Mononuclear cell (primary cell): ENCODE data around the gene ZNF546. TPM values are rescaled to one million over a fixed set of nuclear protein-coding genes. Genes with fewer than 3 reads are reported as not detected.

ENCODE experiments used
- H3K27me3 ChIP-seq: 2 replicates; pipeline ENCODE4 v1.6.0; 2011; ENCODE audit warnings: low read length, control low read depth; ENCODE audit not compliant: insufficient read depth
- H3K4me1 ChIP-seq: 2 replicates; pipeline ENCODE4 v1.5.1; 2011; ENCODE audit warnings: mild to moderate bottlenecking, low read length, control low read depth; ENCODE audit not compliant: insufficient read depth
- H3K4me3 ChIP-seq: 2 replicates; pipeline ENCODE4 v1.5.1; 2011; ENCODE audit warnings: mild to moderate bottlenecking, low read length, moderate library complexity
- H3K9me3 ChIP-seq: 2 replicates; pipeline ENCODE4 v1.5.1; 2011; ENCODE audit warnings: low read depth, mild to moderate bottlenecking, control low read depth, low read length
- total RNA-seq: library from RNA; depleted of rRNA; stranded (reverse); fragments of >200 nt; gene quantifications from one replicate; pipeline ENCODE4 v1.2.3, GENCODE V29; 2012

ZNF546 gene
- total RNA-seq, 1 donor: 1.5 TPM

- H3K27me3 ChIP-seq: peaks cover 9% of the 10 kb centered on the region
- H3K9me3 ChIP-seq: no peaks in the 10 kb centered on the region
- H3K4me1 ChIP-seq: peaks cover 33% of the 10 kb centered on the region
- H3K4me3 ChIP-seq: peak within 1 kb of the TSS; percentile 72
Observed at GRCh38 chr19:39970675-39971379, 26.0 kb upstream of the ZNF546 start, which contains the start of gene PSMC4. TSS of gene PSMC4 (plus strand) at chr19:39971165. CDS start at chr19:39971203, 38 bp downstream.

- Histone ChIP-seq H3K9me3 (no peaks in the 10 kb centered on the region), H3K27me3 (peaks cover 9% of the 10 kb centered on the region), H3K4me1 (peaks cover 33% of the 10 kb centered on the region), H3K4me3 (peak overlapping the region; percentile 72)
Observed at GRCh38 chr19:39971380-39972035, 25.4 kb upstream of the ZNF546 start.

- Histone ChIP-seq H3K4me3 (no peak overlapping the region), H3K4me1 (peaks cover 21% of the 10 kb centered on the region), H3K27me3 (no peaks in the 10 kb centered on the region), H3K9me3 (no peaks in the 10 kb centered on the region)
Observed at GRCh38 chr19:39974377-39975155, 22.3 kb upstream of the ZNF546 start.

- no peaks in the 10 kb centered on the region for H3K4me1 ChIP-seq
- H3K9me3 ChIP-seq: peaks cover 30% of the 10 kb centered on the region
- no peak overlapping the region for H3K4me3 ChIP-seq
- no peaks in the 10 kb centered on the region for H3K27me3 ChIP-seq
Observed at GRCh38 chr19:39982883-39983282, 14.0 kb upstream of the ZNF546 start.

GRCh38 chr19:39983695-39984300, 13.1 kb upstream of the ZNF546 start:
- Histone ChIP-seq H3K4me3 (no peak overlapping the region), H3K4me1 (no peaks in the 10 kb centered on the region), H3K9me3 (peaks cover 30% of the 10 kb centered on the region), H3K27me3 (no peaks in the 10 kb centered on the region)

GRCh38 chr19:39986643-39987042, 10.2 kb upstream of the ZNF546 start:
- Histone ChIP-seq H3K9me3 (peaks cover 30% of the 10 kb centered on the region), H3K27me3 (no peaks in the 10 kb centered on the region), H3K4me1 (peaks cover 6% of the 10 kb centered on the region), H3K4me3 (no peak overlapping the region)

GRCh38 chr19:39987167-39987566, 9.7 kb upstream of the ZNF546 start:
- Histone ChIP-seq H3K4me1 (peaks cover 6% of the 10 kb centered on the region), H3K4me3 (no peak overlapping the region), H3K27me3 (no peaks in the 10 kb centered on the region), H3K9me3 (peaks cover 30% of the 10 kb centered on the region)

- no peak overlapping the region for H3K4me3 ChIP-seq
- peaks cover 6% of the 10 kb centered on the region for H3K4me1 ChIP-seq
- H3K27me3 ChIP-seq: no peaks in the 10 kb centered on the region
- H3K9me3 ChIP-seq: peaks cover 30% of the 10 kb centered on the region
Observed at GRCh38 chr19:39987596-39987995, 9.3 kb upstream of the ZNF546 start.

GRCh38 chr19:39993605-39994004, 3.3 kb upstream of the ZNF546 start:
- H3K4me3 ChIP-seq: no peak overlapping the region
- no peaks in the 10 kb centered on the region for H3K27me3 ChIP-seq
- H3K9me3 ChIP-seq: no peaks in the 10 kb centered on the region
- H3K4me1 ChIP-seq: peaks cover 26% of the 10 kb centered on the region

GRCh38 chr19:39994361-39994760, 2.5 kb upstream of the ZNF546 start:
- H3K4me3 ChIP-seq: no peak overlapping the region
- no peaks in the 10 kb centered on the region for H3K9me3 ChIP-seq
- H3K4me1 ChIP-seq: peaks cover 26% of the 10 kb centered on the region
- H3K27me3 ChIP-seq: no peaks in the 10 kb centered on the region

- H3K27me3 ChIP-seq: no peaks in the 10 kb centered on the region
- peaks cover 26% of the 10 kb centered on the region for H3K4me1 ChIP-seq
- H3K4me3 ChIP-seq: no peak overlapping the region
- H3K9me3 ChIP-seq: no peaks in the 10 kb centered on the region
Observed at GRCh38 chr19:39995794-39996193, 1.1 kb upstream of the ZNF546 start.

GRCh38 chr19:39996218-39996810, 546 bp upstream of the ZNF546 start:
- Histone ChIP-seq H3K4me3 (peak overlapping the region; percentile 87), H3K4me1 (peaks cover 22% of the 10 kb centered on the region), H3K27me3 (no peaks in the 10 kb centered on the region), H3K9me3 (no peaks in the 10 kb centered on the region)

- Histone ChIP-seq H3K4me3 (no peak overlapping the region), H3K4me1 (peaks cover 19% of the 10 kb centered on the region), H3K27me3 (no peaks in the 10 kb centered on the region), H3K9me3 (no peaks in the 10 kb centered on the region)
Observed at GRCh38 chr19:39997638-39998216, 867 bp downstream of the ZNF546 start.

GRCh38 chr19:39998501-39998900, 1.6 kb downstream of the ZNF546 start:
- Histone ChIP-seq H3K4me3 (no peak overlapping the region), H3K4me1 (peaks cover 19% of the 10 kb centered on the region), H3K9me3 (no peaks in the 10 kb centered on the region), H3K27me3 (no peaks in the 10 kb centered on the region)
